Activated T-cell treated with anti-CD3 and anti-CD28 coated beads, Interleukin-2, amount 50 U/mL, for 48 hours (primary cell): Measurements from ENCODE around the gene SYT15B.
"Not testable (repeated sequence)": the region's sequence is repeated elsewhere in the genome, so short reads cannot be mapped to it uniquely, and the experiment has no call there.

Experiments
- DNase-seq, 2 experiments: peaks; one replicate each; pipeline ENCODE4 v3.0.0-alpha.2; 2020

The SYT15B gene

DNA sequence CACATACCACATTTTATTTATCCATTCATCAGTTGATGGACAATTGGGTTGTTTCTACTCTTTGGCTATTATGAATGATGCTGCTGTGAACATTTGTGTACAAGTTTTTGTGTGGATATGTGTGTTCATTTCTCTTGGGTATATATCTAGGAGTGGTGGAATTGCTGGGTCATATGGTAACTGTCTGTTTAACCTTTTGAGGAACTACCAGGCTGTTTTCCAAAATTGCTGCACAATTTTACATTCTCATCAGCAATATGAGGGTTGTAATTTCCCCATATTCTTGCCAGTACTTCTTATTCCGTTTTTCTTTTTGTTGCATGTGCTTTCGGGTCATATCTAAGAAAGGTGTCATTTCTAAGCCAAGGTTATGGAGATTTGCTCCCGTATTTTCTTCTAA lies 38.3 kb downstream of the SYT15B start:
- not testable (repeated sequence) for DNase-seq

DNA sequence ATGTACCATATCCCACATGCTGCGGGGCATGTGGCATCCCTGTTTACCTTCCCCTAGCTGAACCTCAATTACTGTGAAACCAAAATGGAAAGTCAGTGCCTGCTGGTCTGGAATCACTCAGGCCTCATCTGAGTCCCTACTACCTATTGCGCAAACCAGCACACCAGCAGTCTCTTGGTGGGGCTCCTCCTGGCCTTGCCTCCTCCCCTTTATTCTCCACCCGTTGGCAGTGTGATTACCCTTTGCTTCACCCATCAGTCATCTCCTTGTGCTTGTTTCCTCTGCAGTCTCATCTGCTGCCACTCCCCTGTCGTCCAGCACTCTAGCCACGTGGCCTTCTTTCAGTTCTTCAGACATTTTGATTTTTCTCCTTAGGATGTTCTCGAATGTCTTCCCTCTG lies 39.3 kb downstream of the SYT15B start:
- DNase-seq, result not testable (repeated sequence)

DNA sequence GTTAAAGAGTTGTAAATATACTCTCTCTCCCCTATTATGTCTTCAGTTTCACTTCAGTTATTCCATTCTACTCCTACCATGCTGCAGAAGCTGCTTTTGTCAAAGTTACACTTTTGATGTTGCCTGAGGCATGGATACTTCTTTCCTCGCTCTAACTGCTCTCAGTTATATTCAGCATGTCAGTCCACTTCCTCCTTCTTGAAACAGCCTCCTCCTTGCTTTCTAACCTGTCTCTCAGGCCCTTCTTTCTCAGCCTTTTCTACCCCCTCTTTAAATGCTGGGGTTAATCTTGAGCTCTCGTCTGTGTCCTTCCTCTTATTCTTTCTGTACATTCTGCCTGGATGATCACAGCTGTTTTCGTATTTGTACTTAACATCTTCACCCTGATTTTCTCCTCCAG lies 40.0 kb downstream of the SYT15B start:
- DNase-seq, result not testable (repeated sequence)

DNA sequence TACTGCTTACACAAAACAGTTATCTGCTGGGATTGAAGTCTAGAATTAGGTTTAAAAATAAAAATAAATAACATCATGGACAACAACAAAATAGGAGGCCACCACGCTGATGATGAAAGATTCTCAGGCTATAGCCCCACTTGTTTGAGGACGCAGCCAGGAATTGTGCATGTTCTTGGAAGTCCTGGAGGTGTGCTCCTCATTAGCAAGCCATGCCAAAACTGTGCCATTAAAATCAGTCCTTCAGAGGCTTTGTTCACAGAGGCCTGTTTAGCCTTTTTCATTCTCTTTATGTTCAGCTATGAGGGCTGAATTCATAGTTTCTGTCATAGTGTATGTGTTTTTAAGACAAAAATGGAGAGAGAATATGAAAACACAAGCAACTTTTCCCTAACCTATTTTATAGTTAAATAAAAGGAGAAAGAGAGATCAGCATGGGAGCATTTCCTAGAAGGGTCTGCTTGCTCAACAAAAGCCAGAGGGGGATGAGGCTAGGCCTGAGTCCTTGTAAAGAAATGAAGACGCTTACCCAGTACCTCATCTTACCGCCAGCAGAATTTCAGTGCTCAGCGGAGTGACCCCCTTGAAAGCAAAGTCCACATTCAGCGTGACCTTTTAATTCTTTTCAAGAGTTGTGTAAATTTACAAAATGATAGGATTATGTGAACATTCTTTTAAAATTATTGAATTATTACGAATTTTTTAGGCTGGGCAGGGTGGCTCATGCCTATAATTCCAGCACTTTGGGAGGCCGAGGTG lies 46.2 kb downstream of the SYT15B start:
- not testable (repeated sequence) for DNase-seq
